IPS-NIHi11 (cell line): ENCODE data around the gene DNHD1.

Experiments
- DNase-seq: peaks from one replicate; pipeline ENCODE4 v3.0.0; 2012; ENCODE audit warnings: mixed read lengths, low spot score

Gene DNHD1

GRCh38 chr11:6497069-6497839 lies at the start of gene DNHD1:
Gene DNHD1 (plus strand): TSS chr11:6497280. CDS start chr11:6498216, 936 bp downstream.
- DNase-seq: peak; percentile 79

DNA sequence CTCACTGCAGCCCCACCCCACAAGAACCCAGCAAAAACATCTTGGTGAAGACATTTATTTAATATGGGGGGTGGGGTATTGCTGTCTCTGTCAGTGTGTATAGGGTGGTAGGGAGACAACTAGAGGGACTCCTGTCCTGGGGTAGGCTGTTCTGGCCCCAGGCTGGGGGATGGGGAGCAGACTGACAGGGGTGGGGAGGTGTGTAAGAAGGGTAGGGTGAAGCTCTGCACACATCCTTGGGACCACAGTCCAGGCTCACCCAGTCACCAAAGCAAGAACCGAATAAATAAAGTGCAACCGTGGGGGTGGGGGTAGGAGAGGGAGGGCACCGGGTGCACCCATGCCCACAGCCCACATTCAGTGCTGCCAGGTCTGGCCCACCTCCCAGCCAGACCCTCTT lies 48.5 kb upstream of the DNHD1 start:
- no peak for DNase-seq

GRCh38 chr11:6452219-6452618 lies 44.9 kb upstream of the DNHD1 start:
- DNase-seq: no peak

DNA sequence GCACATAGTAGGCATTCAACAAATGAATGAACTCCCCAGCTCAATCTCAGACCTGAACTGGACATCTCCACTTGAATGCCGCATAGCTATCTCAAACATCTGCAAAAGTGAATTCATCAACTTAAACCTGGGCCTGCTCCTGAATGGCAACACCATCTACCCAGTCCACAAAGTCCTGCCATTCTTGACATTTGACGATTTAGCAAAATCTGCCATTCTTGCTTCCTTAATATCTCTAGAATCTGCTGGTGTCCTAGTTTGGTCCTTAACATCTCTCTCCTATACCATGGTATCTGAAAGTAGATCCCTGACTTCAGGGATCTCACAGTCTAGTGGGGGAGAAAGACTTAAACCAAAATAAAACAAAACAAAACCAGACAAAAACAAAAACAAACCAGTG lies 43.9 kb upstream of the DNHD1 start:
- no peak for DNase-seq

- no peak for DNase-seq
Measured at GRCh38 chr11:6455070-6455469, 42.0 kb upstream of the DNHD1 start.

DNA sequence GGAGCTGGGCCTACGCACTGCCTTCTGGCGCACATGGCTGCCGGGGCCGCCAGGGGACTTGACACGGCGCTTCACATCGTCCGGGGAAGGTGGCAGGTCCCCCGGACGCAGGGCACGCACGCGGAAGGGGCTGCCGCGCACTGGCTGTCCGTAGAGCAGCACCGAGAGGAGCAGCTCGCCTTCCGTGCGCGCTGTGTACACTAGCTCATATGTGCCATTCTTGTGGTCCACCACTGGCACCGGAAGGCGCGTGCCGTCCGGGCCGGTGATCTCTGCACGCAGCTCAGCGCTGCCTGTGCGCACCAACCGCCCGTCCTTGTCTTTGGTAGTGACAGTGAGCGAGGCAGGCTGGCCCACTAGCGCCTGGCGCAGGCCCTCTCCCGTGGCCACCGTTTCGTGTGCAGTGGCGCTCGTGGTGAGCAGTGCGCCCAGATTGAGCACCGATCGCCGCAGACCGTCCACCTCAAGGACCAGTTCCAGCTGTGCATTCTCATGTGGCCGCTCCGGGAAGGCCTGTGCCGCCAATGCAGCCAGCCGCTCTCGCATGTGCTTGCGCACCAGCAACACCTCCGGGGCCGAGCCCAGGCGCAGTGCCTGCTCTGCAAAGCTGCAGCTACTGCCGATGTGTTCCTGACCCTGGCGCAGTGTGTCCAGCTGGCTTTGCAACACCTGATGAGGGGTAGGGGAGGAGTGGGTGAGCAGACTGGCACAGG lies 40.6 kb upstream of the DNHD1 start:
- DNase-seq: no peak

- DNase-seq: no peak
Measured at GRCh38 chr11:6457581-6458320, 39.3 kb upstream of the DNHD1 start.

- no peak for DNase-seq
Measured at GRCh38 chr11:6458352-6459098, 38.6 kb upstream of the DNHD1 start.

DNA sequence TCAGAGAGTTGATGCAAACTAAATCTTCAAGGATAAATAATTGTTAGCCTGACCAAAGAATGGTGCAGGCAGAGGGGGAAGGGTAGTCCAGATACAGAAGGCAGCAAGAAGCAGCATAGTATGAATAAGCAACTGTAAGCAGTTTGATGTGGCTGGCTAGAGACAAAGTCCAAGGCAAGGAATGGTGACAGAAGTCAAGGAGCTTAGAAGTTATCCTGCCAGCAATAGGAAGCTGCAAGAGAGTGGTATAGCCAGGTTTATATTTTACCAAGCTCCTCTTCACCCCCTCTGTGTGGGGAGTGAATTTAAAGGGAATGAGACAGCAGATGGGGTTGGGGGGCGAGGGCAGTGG lies 38.0 kb upstream of the DNHD1 start:
- no peak for DNase-seq

DNA sequence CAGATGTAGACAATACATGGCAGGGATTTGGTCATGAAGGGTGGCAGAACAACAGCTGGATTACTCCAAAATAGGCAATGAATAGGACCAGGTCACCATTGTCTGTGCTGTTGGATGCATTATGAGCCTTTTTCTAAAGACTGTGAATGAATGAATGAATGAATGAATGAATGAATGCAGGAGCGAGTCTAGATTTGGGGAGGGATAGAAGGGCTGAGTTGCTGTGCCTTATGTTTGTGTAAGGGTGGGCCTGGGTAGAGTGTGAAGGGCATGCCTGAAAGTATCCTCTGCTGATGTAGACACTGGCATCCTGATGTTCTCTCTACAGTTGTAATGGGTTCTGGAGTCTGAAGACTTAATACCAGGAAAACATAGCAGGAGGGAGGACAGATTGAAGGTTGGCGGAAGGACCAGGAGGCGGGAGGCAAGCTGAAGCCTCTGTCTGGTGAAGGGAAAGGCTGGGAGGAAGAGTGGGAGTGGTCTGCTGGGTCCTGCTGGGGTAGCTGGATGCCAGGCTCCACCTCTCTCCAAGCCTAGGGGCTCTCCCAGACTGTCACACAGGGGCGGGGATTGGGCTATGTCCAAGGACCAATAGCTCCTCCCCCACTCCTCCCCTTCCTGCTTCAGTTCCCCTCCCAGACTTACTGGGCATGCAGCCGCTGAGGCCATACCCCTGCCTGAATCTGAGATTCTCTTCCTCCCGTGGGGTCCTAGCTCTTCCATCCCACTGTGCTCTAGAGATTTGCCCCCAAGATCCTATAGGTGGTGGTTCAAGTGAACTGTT lies 28.2 kb upstream of the DNHD1 start:
- DNase-seq: peak; percentile 99

GRCh38 chr11:6469599-6469998 lies 27.5 kb upstream of the DNHD1 start:
- no peak for DNase-seq

- no peak for DNase-seq
Measured at GRCh38 chr11:6472934-6473333, 24.1 kb upstream of the DNHD1 start.

DNA sequence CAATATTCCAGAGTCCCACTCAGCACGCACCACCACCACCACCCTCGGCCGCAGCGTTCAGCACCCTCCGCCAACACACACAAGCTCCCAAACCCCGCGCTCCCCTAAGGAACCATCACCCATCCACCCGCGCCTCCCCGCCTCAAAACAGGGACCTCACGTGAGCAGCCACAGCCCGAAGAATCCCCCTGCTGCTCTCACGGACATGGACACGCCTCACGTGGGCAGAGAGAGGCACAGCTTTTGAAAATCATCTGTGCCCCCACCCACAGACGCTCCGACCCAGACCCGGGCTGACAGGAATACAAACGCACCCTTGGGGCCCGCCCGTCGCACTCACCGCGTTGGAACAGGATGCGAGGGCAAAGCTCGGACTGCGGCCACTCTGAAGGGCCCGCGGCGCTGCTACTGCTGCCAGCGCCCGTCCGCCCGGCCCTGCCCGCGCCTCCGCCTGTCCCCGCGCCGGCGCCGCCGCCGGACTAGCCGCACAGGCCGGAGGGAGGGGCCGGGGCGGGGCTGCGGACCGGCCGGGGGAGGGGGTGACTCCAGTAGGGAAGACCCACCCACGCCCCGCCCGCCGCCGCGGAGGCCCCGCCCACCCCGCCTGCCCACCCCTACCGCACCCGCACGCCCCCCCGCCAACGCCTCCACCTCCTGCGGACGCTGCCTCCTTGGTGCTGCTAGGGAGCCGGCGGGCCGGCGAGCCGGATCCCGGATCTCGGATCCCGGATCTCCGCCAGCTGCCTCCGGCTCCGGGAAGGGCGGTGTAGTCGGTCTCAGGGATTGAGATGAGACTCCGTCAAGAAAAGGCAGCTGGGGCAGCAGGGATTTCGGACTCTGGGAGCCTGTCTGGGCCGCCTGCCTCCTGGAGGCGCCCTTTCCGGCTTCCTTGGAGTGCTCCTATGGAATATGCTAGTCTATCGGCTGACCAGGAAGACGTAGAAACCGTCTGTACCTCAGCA lies 23.3 kb upstream of the DNHD1 start, which contains the start of gene TRIM3:
TSS of gene TRIM3 (minus strand) at position 491 of the 962 bp plus-strand sequence. CDS start 8,246 bp downstream, outside the sequence.
- DNase-seq: peak; percentile 97

- DNase-seq: no peak
Measured at GRCh38 chr11:6474413-6474792, 22.7 kb upstream of the DNHD1 start.

GRCh38 chr11:6474806-6475500 lies 22.1 kb upstream of the DNHD1 start:
- DNase-seq: no peak

DNA sequence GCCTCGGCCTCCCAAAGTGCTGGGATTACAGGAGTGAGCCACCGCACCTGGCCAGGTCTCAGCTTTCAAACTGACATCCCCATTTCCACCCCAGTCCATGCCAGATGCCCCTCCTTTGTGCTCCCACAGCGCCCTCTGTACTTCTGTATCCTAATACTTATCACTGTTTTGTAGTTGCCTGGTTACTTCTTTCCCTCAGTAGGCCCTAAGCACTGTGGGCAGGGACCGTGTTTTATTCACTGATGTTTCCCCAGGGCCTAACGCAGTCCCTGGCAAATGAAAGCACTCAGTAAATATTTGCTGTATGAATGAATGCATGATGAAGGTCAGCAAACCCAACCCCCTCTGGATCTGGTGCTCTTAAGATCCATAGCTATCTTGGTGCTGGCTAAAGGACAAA lies 21.1 kb upstream of the DNHD1 start:
- no peak for DNase-seq

- DNase-seq: no peak
Measured at GRCh38 chr11:6476571-6476970, 20.5 kb upstream of the DNHD1 start.

DNA sequence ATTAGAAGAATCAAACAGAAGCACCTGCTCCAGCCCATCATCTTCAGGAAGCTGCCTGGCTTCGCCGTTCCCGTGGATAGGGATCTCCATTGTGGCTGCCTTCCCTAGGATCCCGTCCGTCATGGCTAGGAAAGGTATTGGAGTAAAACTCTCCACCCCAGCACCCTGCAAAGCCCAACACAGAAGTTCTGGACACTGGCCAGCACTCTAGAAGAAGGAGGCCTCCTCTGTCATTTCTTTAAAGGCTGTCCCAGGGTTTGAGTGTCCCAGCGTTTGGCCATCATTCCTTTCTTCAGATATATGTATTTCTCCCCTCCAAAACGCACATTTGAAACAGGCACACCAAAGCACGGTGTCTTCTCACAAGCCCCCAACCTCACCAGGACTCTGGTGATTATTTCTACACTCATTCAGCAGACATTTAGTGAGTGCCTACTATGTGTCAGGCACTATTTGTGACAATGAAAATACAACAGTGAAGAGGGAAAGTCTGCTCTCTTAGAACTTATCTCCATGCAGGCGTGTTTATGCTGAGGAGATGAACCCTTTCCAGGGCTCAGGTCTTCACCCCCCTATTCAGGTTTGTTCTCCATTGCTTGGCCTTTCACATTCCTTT lies 16.7 kb upstream of the DNHD1 start:
- DNase-seq: no peak
